ENCODE measurements around the gene MRI1.
"Not testable (repeated sequence)": the region's sequence is repeated elsewhere in the genome, so short reads cannot be mapped to it uniquely, and the experiment has no call there.

MRI1 gene

GRCh38 chr19:13764101-13764807 lies at the start of gene MRI1:
Gene MRI1 (plus strand): TSS chr19:13764522. CDS start chr19:13764589, 67 bp downstream.
- peak; percentile 71 for DNase-seq

GRCh38 chr19:13717194-13717643 lies 47.1 kb upstream of the MRI1 start:
- peak; percentile 49 for DNase-seq

GRCh38 chr19:13718733-13719132 lies 45.6 kb upstream of the MRI1 start:
- peak; percentile 91 for DNase-seq

GRCh38 chr19:13722146-13722545 lies 42.2 kb upstream of the MRI1 start:
- DNase-seq: no peak

DNA sequence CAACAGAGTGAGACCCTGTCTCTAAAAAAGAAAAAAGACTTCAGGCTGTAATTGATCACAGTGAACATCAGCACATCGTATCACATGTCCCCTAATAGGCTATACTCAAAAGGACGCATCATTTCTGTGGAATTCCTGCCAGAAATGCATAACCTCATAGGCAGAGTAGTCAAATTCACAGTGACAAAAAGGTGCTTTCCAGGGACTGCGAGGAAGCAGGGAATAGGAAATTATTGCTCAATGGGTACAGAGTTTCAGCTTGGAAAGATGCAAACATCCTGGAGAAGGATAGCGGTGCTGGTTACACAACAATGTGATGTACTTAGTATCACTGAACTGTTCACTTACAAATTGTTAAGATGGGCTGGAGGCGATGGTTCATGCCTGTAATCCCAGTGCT lies 41.1 kb upstream of the MRI1 start:
- no peak for DNase-seq

DNA sequence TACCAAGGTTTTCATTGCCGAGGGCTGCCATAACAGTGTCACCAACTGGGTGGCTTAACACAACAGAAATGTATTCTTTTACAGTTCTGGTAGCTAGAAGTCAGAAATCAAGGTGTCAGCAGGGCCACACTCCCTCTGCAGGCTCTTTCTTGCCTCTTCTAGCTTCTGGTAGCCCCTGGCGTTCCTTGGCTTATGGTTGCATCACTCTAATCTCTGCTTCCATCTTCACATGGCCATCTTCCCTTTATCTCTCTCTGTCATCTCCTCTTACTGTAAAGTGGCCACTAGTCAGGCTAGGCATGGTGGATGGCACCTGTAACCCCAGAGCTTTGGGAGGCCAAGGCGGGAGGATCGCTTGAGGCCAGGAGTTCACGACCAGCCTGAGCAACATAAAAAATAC lies 38.0 kb upstream of the MRI1 start:
- no peak for DNase-seq

GRCh38 chr19:13727798-13728197 lies 36.5 kb upstream of the MRI1 start:
- no peak for DNase-seq

GRCh38 chr19:13729859-13730258 lies 34.5 kb upstream of the MRI1 start:
- DNase-seq: no peak

GRCh38 chr19:13731147-13731964 lies 33.0 kb upstream of the MRI1 start:
- peak; percentile 95 for DNase-seq

DNA sequence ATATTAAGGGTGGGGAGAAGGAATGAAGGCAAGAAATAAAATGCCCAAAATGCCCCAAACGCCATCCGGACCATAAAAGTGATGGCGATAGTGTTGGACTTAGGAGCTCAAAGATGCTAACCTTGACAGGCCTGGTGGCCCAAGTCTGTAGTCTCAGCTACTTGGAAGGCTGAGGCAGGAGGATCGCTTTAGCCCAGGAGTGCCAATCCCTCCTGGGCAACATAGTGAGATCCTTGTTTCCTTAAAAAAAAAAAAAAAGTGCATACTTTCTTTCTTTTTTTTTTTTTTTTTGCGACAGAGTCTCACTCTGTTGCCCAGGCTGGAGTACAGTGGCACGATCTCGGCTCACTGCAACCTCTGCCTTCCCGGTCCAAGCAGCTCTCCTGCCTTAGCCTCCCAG lies 32.0 kb upstream of the MRI1 start:
- DNase-seq: no peak

GRCh38 chr19:13734751-13735150 lies 29.6 kb upstream of the MRI1 start:
- DNase-seq: no peak

DNA sequence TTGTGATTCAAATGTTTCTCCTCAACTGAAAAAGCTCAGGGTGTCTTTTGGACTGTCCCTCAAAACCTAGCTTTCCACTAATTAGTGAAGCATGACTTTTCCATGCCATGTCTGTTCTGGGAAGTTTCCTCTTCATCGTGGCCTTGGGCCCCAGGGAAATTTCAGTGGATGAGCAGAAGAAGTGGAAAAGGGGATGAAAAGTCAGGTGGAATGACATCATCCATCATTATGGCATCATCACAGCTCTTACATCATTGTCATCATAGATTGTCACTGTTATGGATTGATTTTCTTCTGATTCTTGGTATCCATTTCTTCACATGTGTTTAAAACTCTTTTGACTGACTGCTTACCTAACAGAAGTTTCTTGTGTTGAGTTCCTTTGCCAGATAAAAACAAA lies 26.2 kb upstream of the MRI1 start:
- DNase-seq: no peak

GRCh38 chr19:13741893-13742292 lies 22.4 kb upstream of the MRI1 start:
- no peak for DNase-seq

GRCh38 chr19:13742756-13743155 lies 21.6 kb upstream of the MRI1 start:
- no peak for DNase-seq

DNA sequence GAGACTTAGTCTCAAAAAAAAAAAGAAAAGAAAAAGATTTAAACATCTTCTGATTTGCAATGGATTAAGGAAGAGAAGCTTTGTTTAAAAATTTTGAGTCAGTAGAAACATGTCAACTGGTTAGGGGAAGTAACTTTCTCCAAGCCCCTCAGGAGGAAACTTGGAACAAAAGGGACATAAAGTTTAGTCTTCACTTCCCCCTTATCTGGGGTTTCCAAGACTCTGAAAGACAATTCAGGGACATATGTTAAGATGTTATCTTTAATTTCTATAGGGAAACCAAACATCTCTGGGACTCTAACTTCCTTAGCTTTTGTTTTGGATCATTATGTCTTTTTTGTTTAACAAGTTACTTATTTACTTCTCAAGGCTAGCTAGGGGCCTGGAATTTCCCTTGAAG lies 20.1 kb upstream of the MRI1 start:
- no peak for DNase-seq

DNA sequence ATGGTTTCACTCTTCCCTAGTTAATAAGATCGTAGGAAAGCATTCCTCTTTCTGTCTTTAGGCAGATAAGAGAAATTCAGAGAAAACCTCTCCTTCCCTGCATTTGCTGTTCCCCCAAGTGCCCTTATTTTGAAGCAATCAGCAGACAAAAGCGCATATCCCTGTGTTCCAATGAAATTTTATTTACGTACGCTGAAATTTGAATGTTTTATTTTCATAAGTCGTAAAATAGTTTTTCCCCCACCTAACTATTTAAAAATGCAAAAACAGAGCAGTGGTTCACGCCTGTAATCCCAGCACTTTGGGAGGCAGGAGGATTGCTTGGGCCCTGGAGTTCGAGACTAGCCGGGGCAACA lies 17.2 kb upstream of the MRI1 start:
- no peak for DNase-seq

DNA sequence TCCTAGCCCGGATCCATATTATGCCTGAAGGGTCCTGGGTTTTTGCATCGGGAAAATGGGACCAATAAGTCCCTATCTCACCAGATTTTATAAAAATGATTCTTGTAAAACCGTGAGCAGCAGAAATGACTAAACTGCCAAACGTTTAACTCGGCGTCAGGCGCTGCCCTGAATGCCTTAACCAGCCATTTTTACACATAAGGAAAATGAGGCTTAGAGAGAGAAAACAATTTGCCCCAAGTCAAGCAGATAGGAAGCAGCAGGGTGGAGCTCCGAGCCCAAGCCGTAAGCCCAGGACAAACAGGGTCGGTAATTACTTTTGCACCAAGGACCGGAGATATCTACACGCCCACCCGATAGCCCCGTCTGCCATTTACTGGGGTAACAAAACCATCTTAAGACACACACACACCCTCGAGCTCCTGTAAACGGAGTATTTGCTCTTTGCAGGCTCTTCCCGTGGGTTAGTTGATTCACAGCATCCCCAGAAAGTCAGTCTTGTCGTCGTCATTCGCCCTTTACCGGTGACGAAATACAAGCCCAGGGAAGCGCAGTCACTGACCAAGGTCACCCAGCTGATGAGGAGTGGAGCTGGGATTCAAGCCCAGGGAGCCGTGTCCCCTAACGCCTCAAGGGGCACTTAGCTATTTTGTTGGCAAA lies 16.0 kb upstream of the MRI1 start:
- DNase-seq: no peak

DNA sequence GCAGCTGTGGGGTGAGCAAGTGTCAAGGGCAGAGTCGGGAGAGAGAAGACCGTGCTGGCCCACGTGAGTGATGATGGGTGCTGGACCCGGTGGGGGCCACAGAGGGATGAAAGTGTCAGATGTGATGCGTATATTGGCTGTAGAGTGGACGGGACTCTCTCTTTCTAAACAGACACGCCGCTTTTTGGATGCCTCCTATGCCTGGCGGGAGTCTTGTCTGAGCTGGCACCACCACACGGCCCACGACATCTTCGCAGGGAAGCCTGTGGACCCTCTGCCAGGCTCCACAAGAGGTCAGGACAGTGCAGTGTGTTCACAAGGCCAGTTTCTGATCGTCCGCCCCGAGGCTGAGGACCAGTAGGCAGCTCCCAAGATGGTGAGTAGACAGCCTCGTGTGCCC lies 12.9 kb upstream of the MRI1 start:
- no peak for DNase-seq

- DNase-seq: not testable (repeated sequence)
Observed at GRCh38 chr19:13753622-13754021, 10.7 kb upstream of the MRI1 start.

DNA sequence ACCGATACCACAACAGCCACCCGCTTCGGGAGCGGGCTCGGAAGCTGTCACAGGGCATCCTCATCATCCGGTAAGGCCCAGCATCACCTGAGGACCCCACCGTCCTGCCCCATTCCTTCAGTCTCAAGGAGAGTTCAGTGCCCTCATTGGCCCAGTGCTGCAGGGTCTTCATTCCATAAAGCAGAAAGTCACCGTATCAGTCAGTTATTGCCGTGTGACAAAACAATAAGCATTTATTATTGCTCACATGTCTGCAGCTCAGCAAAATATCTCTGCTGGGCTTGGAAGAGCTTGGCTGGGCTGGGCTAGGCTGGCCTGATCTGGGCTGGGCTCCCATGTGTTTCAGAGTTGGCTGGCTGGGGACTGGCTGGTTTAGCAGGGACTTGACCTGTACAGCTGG lies 8.1 kb upstream of the MRI1 start:
- no peak for DNase-seq

- DNase-seq: no peak
Observed at GRCh38 chr19:13757805-13758772, 6.2 kb upstream of the MRI1 start.

DNA sequence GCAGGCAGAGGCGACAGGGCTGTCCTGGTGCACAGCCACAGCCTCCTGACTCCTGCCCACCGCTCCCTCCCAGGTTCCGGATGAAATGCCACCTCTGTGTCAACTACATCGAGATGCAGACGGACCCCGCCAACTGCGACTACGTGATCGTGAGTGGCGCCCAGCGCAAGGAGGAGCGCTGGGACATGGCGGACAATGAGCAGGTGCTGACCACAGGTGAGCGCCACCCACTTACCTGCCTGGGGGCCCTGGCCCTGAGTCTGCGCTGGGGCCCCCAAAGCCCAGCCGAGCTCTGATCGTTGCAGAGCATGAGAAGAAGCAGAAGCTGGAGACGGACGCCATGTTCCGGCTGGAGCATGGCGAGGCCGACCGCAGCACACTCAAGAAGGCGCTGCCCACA lies 5.5 kb upstream of the MRI1 start:
- no peak for DNase-seq

DNA sequence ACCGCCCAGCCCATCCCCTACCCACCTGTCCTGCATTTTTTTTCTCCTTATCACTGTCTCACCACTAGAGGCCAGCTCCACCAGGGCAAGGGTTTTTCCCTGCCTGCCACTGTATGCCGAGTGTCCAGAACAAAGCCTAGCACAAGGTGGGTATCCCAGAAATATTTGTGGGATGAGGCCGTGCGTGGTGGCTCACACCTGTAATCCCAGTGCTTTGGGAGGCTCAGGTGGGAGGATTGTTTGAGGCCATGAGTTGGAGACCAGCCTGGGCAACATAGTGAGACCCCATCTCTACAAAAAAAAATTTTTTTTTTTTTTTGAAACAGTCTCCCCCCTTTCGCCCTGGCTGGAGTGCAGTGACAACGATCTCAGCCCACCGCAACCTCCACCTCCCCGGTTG lies 2.9 kb upstream of the MRI1 start:
- no peak for DNase-seq

Data from NCI-H1092 treated with DMSO at 0.1 percent for 48 hours (cell line).